SK-N-SH (cell line): ENCODE results near the gene GRIA1. TPM values are rescaled to one million over a fixed set of nuclear protein-coding genes. Genes with fewer than 3 reads are reported as not detected.

Experiments
- CTCF ChIA-PET: fragments of 300-600, 350-600 bp; formaldehyde crosslinking; extraction: SDS; loops from one replicate; lab custom pipeline; 2021; lab: Yijun Ruan, JAX
- POLR2A ChIA-PET: fragments of 350-600 bp; sonication (Branson Sonifier 250); formaldehyde crosslinking; extraction: SDS; loops from one replicate; lab custom pipeline; 2020; ENCODE audit warnings: antibody characterized with exemption, inconsistent platforms; lab: Yijun Ruan, JAX
- DNase-seq: peaks from one replicate; pipeline ENCODE4 v3.0.0; 2012
- H2AFZ ChIP-seq: fragments of 200-600 bp; sonication (generic); 2 replicates; pipeline ENCODE4 v1.8.1; 2016; ENCODE audit warnings: antibody characterized with exemption, mild to moderate bottlenecking, low read depth
- H3F3A ChIP-seq: fragments of 200-600 bp; sonication (generic); replicated peaks from 2 replicates; pipeline ENCODE3; 2016; ENCODE audit warnings: antibody characterized with exemption, mild to moderate bottlenecking; ENCODE audit not compliant: insufficient read depth
- H3K27ac ChIP-seq, 2 experiments: fragments of 200-500 bp in 1 of 2; fragments of 200-600 bp in 1 of 2; sonication (Bioruptor generic) in 1 of 2; sonication (generic), shearing (Covaris generic) in 1 of 2; 2 replicates each; pipeline versions ENCODE4 v1.5.1 to v1.6.1; 2014 to 2016; ENCODE audit warnings: low read depth in 2 of 2, inconsistent platforms in 1 of 2, low read length in 1 of 2, mild to moderate bottlenecking in 1 of 2, mixed read lengths in 1 of 2
- H3K27me3 ChIP-seq: fragments of 200-600 bp; sonication (generic), shearing (Covaris generic); 2 replicates; pipeline ENCODE4 v1.6.1; 2016; ENCODE audit warnings: mixed run types; ENCODE audit not compliant: insufficient read depth
- H3K36me3 ChIP-seq, 2 experiments: fragments of 200-500 bp in 1 of 2; fragments of 200-600 bp in 1 of 2; sonication (Bioruptor generic) in 1 of 2; sonication (generic) in 1 of 2; replicated peaks in 1 of 2; 2 replicates each; pipeline versions ENCODE3 to v1.5.1; 2014 to 2016; ENCODE audit warnings: low read length in 1 of 2, mild to moderate bottlenecking in 1 of 2; ENCODE audit not compliant: insufficient read depth in 2 of 2, control insufficient read depth in 1 of 2
- H3K4me1 ChIP-seq, 2 experiments: fragments of 200-500 bp in 1 of 2; fragments of 200-600 bp in 1 of 2; sonication (Bioruptor generic) in 1 of 2; sonication (generic), shearing (Covaris generic) in 1 of 2; 2 replicates each; pipeline versions ENCODE4 v1.5.1 to v1.6.1; 2014 to 2016; ENCODE audit warnings: low read depth in 1 of 2, low read length in 1 of 2, mixed run types in 1 of 2; ENCODE audit not compliant: insufficient read depth in 2 of 2, control insufficient read depth in 1 of 2
- H3K4me2 ChIP-seq: fragments of 200-600 bp; sonication (generic), shearing (Covaris generic); 2 replicates; pipeline ENCODE4 v1.6.1; 2017; ENCODE audit warnings: mixed run types
- H3K4me3 ChIP-seq, 2 experiments: fragments of 200-500 bp in 1 of 2; fragments of 200-600 bp in 1 of 2; sonication (Bioruptor generic) in 1 of 2; sonication (generic), shearing (Covaris generic) in 1 of 2; 2 replicates each; pipeline versions ENCODE4 v1.5.1 to v1.8.1; 2014 to 2016; ENCODE audit warnings: low read depth in 2 of 2, inconsistent platforms in 1 of 2, low read length in 1 of 2, mild to moderate bottlenecking in 1 of 2, mixed read lengths in 1 of 2, moderate library complexity in 1 of 2
- H3K79me2 ChIP-seq: fragments of 200-600 bp; sonication (generic); 2 replicates; pipeline ENCODE4 v1.8.1; 2017; ENCODE audit warnings: mild to moderate bottlenecking; ENCODE audit not compliant: insufficient read depth
- H3K9ac ChIP-seq: fragments of 200-600 bp; sonication (generic); 2 replicates; pipeline ENCODE4 v1.6.1; 2017; ENCODE audit warnings: mixed run types
- H3K9me2 ChIP-seq: fragments of 200-600 bp; sonication (generic); 2 replicates; pipeline ENCODE4 v1.6.1; 2017; ENCODE audit warnings: mixed run types
- H3K9me3 ChIP-seq: fragments of 200-600 bp; sonication (generic); 2 replicates; pipeline ENCODE4 v1.6.1; 2017; ENCODE audit warnings: mixed run types, mild to moderate bottlenecking, moderate library complexity
- H4K20me1 ChIP-seq: fragments of 200-600 bp; sonication (generic); 2 replicates; pipeline ENCODE4 v1.6.1; 2017; ENCODE audit warnings: mild to moderate bottlenecking, mixed run types; ENCODE audit not compliant: insufficient read depth
- CHD2 ChIP-seq: fragments of 150-350 bp; IDR thresholded peaks from 2 replicates; pipeline ENCODE4 v1.6.1; 2018; ENCODE audit warnings: low read length; ENCODE audit not compliant: partially characterized antibody
- ELF1 ChIP-seq: IDR thresholded peaks from 2 replicates; pipeline ENCODE4 v1.4.0; 2012
- EP300 ChIP-seq, 2 experiments: IDR thresholded peaks; 2 replicates each; pipeline versions ENCODE4 v1.4.0 to v1.6.1; 2012; ENCODE audit warnings: borderline replicate concordance in 1 of 2, low read depth in 1 of 2, low read length in 1 of 2
- FOSL2 ChIP-seq: IDR thresholded peaks from 2 replicates; pipeline ENCODE4 v1.4.0; 2012; ENCODE audit warnings: low read depth, mild to moderate bottlenecking, moderate library complexity, borderline replicate concordance
- FOXJ3 ChIP-seq: sonication (generic); formaldehyde crosslinking; IDR thresholded peaks from 2 replicates; pipeline ENCODE4 v1.5.1; 2020; ENCODE audit warnings: mild to moderate bottlenecking, missing genetic modification reagents
- GATA2 ChIP-seq: sonication (generic); formaldehyde crosslinking; IDR thresholded peaks from 2 replicates; pipeline ENCODE4 v1.5.0; 2020; ENCODE audit warnings: mild to moderate bottlenecking, missing genetic modification reagents
- JUND ChIP-seq: IDR thresholded peaks from 2 replicates; pipeline ENCODE4 v1.4.0; 2012
- MEF2A ChIP-seq: IDR thresholded peaks from 2 replicates; pipeline ENCODE4 v1.4.0; 2012; ENCODE audit warnings: low read depth, borderline replicate concordance
- MXI1 ChIP-seq: IDR thresholded peaks from 2 replicates; pipeline ENCODE4 v1.6.1; 2012; ENCODE audit warnings: mild to moderate bottlenecking, low read depth, low read length, improper control_type of control experiment
- NFIC ChIP-seq: IDR thresholded peaks from 2 replicates; pipeline ENCODE4 v1.4.0; 2012; ENCODE audit warnings: borderline replicate concordance
- PBX3 ChIP-seq: IDR thresholded peaks from 2 replicates; pipeline ENCODE4; 2012
- RAD21 ChIP-seq: IDR thresholded peaks from 2 replicates; pipeline ENCODE4 v1.6.1; 2012; ENCODE audit warnings: mild to moderate bottlenecking, low read length
- RCOR1 ChIP-seq: fragments of 150-350 bp; IDR thresholded peaks from 2 replicates; pipeline ENCODE4 v1.6.1; 2017; ENCODE audit warnings: antibody characterized with exemption, low read length
- RFX5 ChIP-seq: IDR thresholded peaks from 2 replicates; pipeline ENCODE4 v1.6.1; 2012; ENCODE audit warnings: mild to moderate bottlenecking, improper control_type of control experiment, low read length
- RXRA ChIP-seq: IDR thresholded peaks from 2 replicates; pipeline ENCODE4 v1.4.0; 2012; ENCODE audit warnings: low read depth, mild to moderate bottlenecking, borderline replicate concordance
- SIN3A ChIP-seq: IDR thresholded peaks from 2 replicates; pipeline ENCODE4 v1.6.1; 2012; ENCODE audit warnings: low read depth, mild to moderate bottlenecking, low read length, moderate library complexity, borderline replicate concordance
- YY1 ChIP-seq: IDR thresholded peaks from 2 replicates; pipeline ENCODE4 v1.4.0; 2012; ENCODE audit warnings: low read depth, mild to moderate bottlenecking
- WGBS: methylation state at CpG from one replicate; pipeline ENCODE4 v1.1.6; 2017; ENCODE audit warnings: low lambda C conversion rate; 5-methylcytosine and 5-hydroxymethylcytosine counted together
- polyA plus RNA-seq, 3 experiments: library from polyadenylated mRNA; depleted of rRNA; stranded (reverse); fragments of >200 nt; gene quantifications; 2 replicates each; pipeline ENCODE4 v1.2.3, GENCODE V29; 2012
- TF ChIP-seq, protein P1 (sequence below): fragments of 200-600 bp; sonication (generic); IDR thresholded peaks from 2 replicates; pipeline ENCODE4 v1.6.1; 2017; ENCODE audit warnings: antibody characterized with exemption, mild to moderate bottlenecking, moderate library complexity
- TF ChIP-seq, protein P2 (sequence below): IDR thresholded peaks from 2 replicates; pipeline ENCODE4 v1.6.1; 2012; ENCODE audit warnings: mild to moderate bottlenecking, low read depth, low read length, moderate library complexity

The GRIA1 gene
- polyA plus RNA-seq, 1 of the 3 experiments (the other 2 are of a cell fraction): 0.35 TPM

- no peaks in the 10 kb centered on the region for H3K27me3 ChIP-seq
- 63% methylated on average over 1 of the region's 1 CpG for WGBS
These were observed 101.6 kb downstream of the GRIA1 start for GRCh38 chr5:153592081-153592480.

DNA sequence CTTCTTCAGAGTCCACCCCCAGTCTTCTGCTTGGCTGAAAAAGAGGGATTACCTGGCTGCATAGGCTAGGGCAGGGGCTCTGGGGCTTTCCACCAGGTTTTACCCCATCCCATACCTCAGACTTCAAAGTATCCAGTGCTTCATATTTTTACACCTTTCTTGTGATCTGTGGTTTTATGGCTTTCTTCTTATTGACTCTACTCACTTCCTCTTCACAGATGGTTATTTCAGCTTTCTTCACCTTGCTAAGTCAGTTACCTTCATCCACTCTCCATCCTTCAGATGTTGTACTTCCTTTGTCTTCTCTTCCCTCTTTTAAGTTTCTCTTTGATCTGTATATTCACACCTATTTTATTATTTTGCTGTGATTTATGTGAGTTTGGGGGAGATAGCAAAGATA, 104.3 kb downstream of the GRIA1 start:
- Histone ChIP-seq H3K4me2 (no peak overlapping the region), H3F3A (no peaks in the 10 kb centered on the region), H3K9ac (no peak overlapping the region), H3K79me2 (no peaks in the 10 kb centered on the region), H3K9me2 (no peaks in the 10 kb centered on the region), H3K27me3 (no peaks in the 10 kb centered on the region), H3K36me3 (no peaks in the 10 kb centered on the region), H3K4me1 (no peaks in the 10 kb centered on the region), H4K20me1 (no peaks in the 10 kb centered on the region), H3K9me3 (no peaks in the 10 kb centered on the region), H3K4me3 (no peak overlapping the region), H3K27ac (no peak overlapping the region), H2AFZ (no peak overlapping the region)
- TF ChIP-seq FOXJ3 (CRISPR knock-in tag): no peak
- TF ChIP-seq, protein P1, sequence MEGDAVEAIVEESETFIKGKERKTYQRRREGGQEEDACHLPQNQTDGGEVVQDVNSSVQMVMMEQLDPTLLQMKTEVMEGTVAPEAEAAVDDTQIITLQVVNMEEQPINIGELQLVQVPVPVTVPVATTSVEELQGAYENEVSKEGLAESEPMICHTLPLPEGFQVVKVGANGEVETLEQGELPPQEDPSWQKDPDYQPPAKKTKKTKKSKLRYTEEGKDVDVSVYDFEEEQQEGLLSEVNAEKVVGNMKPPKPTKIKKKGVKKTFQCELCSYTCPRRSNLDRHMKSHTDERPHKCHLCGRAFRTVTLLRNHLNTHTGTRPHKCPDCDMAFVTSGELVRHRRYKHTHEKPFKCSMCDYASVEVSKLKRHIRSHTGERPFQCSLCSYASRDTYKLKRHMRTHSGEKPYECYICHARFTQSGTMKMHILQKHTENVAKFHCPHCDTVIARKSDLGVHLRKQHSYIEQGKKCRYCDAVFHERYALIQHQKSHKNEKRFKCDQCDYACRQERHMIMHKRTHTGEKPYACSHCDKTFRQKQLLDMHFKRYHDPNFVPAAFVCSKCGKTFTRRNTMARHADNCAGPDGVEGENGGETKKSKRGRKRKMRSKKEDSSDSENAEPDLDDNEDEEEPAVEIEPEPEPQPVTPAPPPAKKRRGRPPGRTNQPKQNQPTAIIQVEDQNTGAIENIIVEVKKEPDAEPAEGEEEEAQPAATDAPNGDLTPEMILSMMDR: no peak
- no peak for TF ChIP-seq SIN3A
- TF ChIP-seq CHD2: no peak
- TF ChIP-seq FOSL2: no peak
- TF ChIP-seq RXRA: no peak
- no peak for TF ChIP-seq RAD21
- no peak for TF ChIP-seq EP300 (IDR thresholded peaks at IDR 0.05; ENCODE audit: borderline replicate concordance in 1 of 2, low read depth in 1 of 2, low read length in 1 of 2)
- TF ChIP-seq, protein P2, sequence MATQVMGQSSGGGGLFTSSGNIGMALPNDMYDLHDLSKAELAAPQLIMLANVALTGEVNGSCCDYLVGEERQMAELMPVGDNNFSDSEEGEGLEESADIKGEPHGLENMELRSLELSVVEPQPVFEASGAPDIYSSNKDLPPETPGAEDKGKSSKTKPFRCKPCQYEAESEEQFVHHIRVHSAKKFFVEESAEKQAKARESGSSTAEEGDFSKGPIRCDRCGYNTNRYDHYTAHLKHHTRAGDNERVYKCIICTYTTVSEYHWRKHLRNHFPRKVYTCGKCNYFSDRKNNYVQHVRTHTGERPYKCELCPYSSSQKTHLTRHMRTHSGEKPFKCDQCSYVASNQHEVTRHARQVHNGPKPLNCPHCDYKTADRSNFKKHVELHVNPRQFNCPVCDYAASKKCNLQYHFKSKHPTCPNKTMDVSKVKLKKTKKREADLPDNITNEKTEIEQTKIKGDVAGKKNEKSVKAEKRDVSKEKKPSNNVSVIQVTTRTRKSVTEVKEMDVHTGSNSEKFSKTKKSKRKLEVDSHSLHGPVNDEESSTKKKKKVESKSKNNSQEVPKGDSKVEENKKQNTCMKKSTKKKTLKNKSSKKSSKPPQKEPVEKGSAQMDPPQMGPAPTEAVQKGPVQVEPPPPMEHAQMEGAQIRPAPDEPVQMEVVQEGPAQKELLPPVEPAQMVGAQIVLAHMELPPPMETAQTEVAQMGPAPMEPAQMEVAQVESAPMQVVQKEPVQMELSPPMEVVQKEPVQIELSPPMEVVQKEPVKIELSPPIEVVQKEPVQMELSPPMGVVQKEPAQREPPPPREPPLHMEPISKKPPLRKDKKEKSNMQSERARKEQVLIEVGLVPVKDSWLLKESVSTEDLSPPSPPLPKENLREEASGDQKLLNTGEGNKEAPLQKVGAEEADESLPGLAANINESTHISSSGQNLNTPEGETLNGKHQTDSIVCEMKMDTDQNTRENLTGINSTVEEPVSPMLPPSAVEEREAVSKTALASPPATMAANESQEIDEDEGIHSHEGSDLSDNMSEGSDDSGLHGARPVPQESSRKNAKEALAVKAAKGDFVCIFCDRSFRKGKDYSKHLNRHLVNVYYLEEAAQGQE: no peak
- TF ChIP-seq ELF1: no peak
- no peak for TF ChIP-seq RFX5
- TF ChIP-seq GATA2 (CRISPR knock-in tag): no peak
- no peak for TF ChIP-seq YY1
- no peak for TF ChIP-seq RCOR1
- no peak for TF ChIP-seq MEF2A
- TF ChIP-seq NFIC: no peak
- no peak for TF ChIP-seq PBX3
- CTCF ChIA-PET: no interaction called here
- no peak for DNase-seq
- POLR2A ChIA-PET: no interaction called here

More at GRCh38 chr5:153592081-153592480, 101.6 kb downstream of the GRIA1 start:
- TF ChIP-seq FOSL2 (no peak), FOXJ3 (CRISPR knock-in tag) (no peak), JUND (no peak), MXI1 (no peak)
- Histone ChIP-seq H3F3A (no peaks in the 10 kb centered on the region), H3K9me2 (no peaks in the 10 kb centered on the region), H3K9me3 (no peaks in the 10 kb centered on the region), H3K4me1 (no peaks in the 10 kb centered on the region; a peak in 1 of 4 replicates), H3K27ac (no peak overlapping the region), H3K4me2 (no peak overlapping the region), H3K9ac (no peak overlapping the region), H2AFZ (no peak overlapping the region), H3K4me3 (no peak overlapping the region), H4K20me1 (no peaks in the 10 kb centered on the region), H3K36me3 (no peaks in the 10 kb centered on the region), H3K79me2 (no peaks in the 10 kb centered on the region)
- no peak for DNase-seq
- CTCF ChIA-PET: no interaction called here
- POLR2A ChIA-PET: no interaction called here
